ENCODE results near the gene NEU3.
"Not testable (repeated sequence)": the region's sequence is repeated elsewhere in the genome, so short reads cannot be mapped to it uniquely, and the experiment has no call there.

NEU3 gene

GRCh38 chr11:74981888-74982287, 6.8 kb upstream of the NEU3 start:
- DNase-seq (ENCODE audit: low read depth in 1 of 2, low spot score in 1 of 2): no peak

- no peak for DNase-seq (ENCODE audit: low read depth in 1 of 2, low spot score in 1 of 2)
Observed at GRCh38 chr11:74984070-74984469, 4.7 kb upstream of the NEU3 start.

DNA sequence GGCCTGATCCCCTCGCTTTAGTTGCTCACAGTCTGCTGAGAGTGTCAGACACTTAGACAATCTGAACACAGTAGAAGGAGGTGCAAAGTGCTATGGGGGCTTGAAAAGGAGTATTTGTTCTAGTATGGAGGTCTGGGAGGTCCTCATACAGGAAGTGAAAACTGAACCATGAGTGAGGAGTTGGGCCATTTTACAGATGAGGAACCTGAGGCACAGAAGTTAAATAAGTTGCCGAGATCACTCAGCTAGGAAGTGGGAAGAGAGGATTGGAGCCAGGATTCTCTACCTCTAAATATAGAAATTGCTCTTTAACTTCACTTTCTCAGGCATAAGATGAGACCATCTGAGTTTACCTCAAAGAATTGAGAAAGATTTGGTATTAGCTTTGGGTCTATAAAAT, 4.0 kb upstream of the NEU3 start:
- DNase-seq (ENCODE audit: low read depth in 1 of 2, low spot score in 1 of 2): no peak

GRCh38 chr11:74989260-74989638, 516 bp downstream of the NEU3 start:
- no peak for DNase-seq (ENCODE audit: low read depth in 1 of 2, low spot score in 1 of 2)

DNA sequence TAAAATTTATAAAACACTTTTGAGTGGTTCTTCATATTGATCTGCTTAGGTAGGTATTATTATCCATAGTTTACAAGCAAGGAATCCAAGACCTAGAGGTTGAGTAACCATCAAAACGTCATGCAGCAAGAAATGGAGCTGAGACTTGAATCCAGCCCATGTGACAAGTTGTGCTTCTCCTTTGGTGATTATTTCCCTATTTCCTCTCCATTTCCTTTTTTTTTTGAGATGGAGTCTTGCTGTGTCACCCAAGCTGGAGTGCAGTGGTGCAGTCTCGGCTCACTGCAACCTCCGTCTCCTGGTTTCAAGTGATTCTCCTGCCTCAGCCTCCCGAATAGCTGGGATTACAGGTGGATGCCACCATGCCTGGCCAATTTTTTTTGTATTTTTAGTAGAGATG, 1.4 kb downstream of the NEU3 start:
- DNase-seq (ENCODE audit: low read depth in 1 of 2, low spot score in 1 of 2): not testable (repeated sequence)

- no peak for DNase-seq (ENCODE audit: low read depth in 1 of 2, low spot score in 1 of 2)
Observed at GRCh38 chr11:74990941-74991340, 2.2 kb downstream of the NEU3 start.

GRCh38 chr11:74992852-74993251, 4.1 kb downstream of the NEU3 start:
- DNase-seq (ENCODE audit: low read depth in 1 of 2, low spot score in 1 of 2): no peak

- no peak for DNase-seq (ENCODE audit: low read depth in 1 of 2, low spot score in 1 of 2)
Observed at GRCh38 chr11:75000975-75001354, 12.2 kb downstream of the NEU3 start.

DNA sequence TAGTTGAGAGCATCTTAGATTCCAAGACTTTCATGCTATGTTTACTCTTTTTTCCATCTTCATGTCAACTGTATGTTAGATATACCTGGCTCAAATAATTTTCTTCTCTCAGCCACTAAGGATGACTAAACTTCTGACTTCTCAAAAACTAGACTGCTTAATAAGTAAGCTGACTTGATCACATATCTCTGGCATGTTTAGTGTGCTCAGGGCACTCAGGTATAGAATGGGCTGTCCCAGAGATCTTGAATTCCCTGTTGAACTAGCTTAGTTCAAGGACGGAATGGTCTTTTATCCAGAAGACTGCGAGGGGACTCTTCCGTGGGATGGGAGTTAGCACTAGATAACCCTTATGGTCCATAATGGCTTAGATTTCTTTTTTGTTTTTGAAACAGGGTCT, 13.0 kb downstream of the NEU3 start:
- no peak for DNase-seq (ENCODE audit: low read depth in 1 of 2, low spot score in 1 of 2)

DNA sequence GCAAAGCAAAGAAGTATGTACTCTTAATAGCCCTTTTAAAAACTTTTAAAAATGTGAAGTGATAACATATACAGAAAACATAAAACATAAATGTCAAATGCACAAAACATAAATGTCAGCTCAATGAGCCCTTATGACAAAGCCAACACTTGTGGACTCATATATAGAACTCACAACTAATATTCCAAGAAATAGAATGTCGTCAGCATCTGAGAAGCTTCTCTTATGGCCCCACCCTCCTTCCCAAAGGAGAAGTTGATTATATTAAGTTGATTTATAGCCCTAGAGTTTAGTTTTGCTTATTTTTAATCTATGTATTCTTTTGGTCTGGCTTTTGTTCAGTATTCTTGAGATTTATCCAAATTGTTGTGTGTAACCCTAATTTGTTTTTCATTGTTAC, 13.8 kb downstream of the NEU3 start:
- DNase-seq (ENCODE audit: low read depth in 1 of 2, low spot score in 1 of 2): no peak

DNA sequence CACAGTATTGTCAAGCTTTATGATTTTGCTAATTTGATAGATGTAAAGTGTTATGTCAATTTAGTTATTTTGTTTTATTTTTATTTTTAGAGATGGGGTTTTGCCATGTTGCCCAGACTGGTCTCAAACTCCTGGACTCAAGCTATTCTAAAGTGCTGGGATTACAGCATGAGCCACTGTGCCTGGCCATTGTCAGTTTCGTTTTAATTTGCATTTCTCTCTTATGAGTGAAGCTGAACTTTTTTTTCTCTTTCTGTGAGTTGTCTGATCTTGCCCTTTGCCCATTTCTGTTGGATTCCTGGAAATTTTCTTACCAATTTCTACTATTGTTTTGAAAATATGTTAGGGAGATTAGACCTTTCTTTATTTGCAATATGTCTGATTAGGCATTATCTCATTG, 15.5 kb downstream of the NEU3 start:
- no peak for DNase-seq (ENCODE audit: low read depth in 1 of 2, low spot score in 1 of 2)

DNA sequence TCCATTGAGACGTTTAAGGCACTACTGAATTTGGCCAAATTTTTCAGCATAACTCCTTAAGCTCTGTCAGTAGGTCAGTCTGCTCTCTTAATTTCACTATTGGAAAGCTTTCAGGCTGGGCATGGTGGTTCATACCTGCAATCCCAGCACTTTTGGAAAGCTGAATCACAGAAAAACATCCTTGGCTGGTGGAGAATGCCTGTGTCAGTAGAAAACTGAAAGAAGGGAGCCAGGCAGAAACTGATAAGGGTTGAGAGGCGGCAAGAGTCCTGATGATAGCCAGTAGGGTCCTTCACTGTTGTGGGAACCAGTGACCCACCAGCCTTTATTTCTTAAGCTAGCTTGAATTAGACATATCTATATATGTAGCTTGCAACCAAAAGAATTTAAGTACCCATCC, 22.6 kb downstream of the NEU3 start:
- no peak for DNase-seq (ENCODE audit: low read depth in 1 of 2, low spot score in 1 of 2)

DNA sequence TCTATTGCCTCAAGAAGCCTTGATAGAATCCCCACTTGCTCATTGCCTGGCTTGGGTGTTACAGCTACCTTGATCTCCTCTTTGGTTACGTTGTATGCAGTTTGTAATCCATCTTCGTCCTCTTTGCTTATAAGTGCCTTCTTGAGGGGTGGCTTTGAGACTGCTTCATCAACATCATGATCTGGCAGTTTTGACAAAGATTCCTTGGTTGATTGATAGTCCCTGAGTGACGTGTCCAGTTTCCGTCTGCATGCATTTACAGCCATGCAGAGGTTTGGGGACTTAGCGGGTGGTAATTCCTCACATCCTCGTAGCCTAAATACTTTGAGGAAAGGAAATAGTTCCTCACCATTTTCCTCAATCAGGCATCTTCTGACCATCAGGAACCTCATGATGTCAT, 23.1 kb downstream of the NEU3 start:
- no peak for DNase-seq (ENCODE audit: low read depth in 1 of 2, low spot score in 1 of 2)

DNA sequence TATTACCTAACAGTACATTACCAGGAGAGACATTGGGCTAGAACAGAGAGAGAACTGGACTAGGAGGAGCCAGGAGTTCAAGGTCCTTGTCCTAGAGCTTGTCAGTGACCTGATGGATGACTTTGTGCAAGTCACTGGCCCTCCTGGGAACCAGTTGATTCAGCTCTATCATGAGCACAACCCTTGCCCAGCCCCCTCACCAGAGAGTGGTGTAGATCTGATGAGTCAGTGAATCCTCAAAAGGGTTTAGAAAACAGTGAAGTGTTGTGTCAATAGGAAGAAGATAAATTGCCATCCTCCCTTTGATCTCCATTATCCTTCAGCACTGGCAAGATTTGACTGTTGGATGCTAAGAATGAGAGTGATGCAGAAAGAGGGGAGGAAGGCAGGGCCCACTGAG, 24.3 kb downstream of the NEU3 start:
- DNase-seq (ENCODE audit: low read depth in 1 of 2, low spot score in 1 of 2): no peak

DNA sequence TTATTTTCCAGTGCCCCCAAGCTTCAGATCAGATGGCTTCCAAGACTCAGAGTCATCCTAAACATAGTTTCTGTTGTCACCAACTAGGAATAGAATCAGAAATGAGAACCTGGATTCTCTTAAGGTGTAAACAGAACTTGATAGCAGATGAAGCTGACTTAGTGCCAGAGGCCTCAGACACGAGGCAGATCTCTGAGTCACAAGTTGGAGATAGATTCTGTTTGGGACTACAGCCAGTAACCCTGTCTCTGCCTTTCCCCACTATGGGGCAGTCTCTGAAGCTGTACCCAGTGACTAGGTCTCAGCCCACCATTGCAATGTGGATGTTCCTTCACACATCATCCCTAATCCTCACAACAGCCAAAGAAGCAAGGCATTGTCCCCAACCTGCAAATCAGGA, 25.4 kb downstream of the NEU3 start:
- no peak for DNase-seq (ENCODE audit: low read depth in 1 of 2, low spot score in 1 of 2)

DNA sequence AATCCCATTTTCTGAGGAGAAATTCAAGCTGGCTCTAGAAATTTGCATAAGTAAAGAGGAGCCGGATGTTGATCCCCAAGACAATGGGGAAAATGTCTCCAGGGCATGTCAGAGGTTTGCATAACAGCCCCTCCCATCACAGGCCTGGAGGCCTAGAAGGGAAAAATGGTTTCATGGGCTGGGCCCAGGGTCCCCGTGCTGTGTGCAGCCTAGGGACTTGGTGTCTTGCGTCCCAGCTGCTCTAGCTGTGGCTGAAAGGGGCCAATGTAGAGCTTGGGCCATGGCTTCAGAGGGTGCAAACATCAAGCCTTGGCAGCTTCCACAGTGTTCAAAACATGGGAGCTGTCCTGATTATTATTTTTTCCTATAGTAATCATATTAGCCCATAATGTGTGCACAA, 30.5 kb downstream of the NEU3 start:
- not testable (repeated sequence) for DNase-seq (ENCODE audit: low read depth in 1 of 2, low spot score in 1 of 2)

DNA sequence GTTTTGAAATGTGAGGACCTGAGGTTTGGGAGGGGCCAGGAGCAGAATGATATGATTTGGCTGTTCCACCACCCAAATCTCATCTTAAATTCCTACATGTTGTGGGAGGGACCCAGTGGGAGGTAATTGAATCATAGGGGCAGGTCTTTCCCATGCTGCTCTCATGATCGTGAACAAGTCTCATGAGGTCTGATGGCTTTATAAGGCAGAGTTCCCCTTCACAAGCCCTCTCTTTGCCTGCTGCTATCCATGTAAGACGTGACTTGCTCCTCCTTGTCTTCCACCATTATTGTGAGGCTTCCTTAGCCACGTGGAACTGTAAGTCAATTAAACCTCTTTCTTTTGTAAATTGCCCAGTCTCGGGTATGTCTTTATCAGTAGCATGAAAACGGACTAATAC, 31.6 kb downstream of the NEU3 start:
- not testable (repeated sequence) for DNase-seq (ENCODE audit: low read depth in 1 of 2, low spot score in 1 of 2)

DNA sequence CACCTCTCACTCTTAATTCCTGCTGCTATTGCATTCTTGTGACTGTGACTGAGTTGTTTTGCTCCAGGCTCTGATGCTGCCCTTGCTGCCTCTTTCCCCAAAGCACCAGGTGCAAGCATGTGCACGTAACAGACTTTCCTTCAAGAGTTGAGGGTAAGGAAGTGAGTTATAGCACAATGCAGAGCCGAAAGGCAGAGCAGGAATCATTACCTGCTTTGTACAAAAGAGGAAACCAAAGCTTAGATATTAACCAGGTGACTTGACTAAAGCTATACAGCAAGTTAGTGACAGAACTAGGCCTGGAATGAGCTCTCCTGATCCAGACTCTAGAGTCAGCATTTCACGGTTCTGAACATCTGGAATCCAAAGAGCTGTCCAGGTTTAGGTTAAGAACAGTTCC, 33.6 kb downstream of the NEU3 start:
- no peak for DNase-seq (ENCODE audit: low read depth in 1 of 2, low spot score in 1 of 2)

DNA sequence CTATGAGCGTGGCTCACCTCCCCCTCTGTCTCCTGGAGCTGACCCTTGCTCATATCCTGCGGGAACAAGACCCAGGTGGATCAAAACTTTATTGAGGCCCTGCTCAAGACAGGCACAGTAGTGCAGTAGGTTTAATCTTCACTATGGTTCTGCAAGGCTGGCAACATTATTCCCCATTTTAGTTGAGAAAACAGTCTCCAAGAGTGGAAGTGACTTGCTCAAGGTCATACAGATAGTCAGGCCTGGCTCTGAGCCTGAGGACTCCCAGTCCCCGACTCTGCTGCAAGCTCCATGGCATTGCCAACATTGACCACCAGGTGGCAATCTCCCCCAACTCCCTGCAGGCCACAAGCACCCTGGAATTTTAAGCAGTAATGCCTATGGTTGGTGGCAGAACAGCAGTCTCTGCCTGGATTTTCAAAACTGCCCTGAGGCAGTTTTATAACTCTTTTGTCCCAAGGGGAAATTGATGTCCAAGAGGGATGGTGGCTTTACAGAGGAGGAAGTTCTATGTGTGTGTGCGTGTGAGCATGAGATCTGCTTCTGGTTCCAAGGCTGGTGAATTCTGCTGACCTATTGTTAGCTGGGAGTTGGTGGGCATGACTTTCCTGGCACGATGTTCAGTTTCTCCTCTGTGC, 34.1 kb downstream of the NEU3 start:
- peak; percentile 52 to 58 for DNase-seq (ENCODE audit: low read depth in 1 of 2, low spot score in 1 of 2)

DNA sequence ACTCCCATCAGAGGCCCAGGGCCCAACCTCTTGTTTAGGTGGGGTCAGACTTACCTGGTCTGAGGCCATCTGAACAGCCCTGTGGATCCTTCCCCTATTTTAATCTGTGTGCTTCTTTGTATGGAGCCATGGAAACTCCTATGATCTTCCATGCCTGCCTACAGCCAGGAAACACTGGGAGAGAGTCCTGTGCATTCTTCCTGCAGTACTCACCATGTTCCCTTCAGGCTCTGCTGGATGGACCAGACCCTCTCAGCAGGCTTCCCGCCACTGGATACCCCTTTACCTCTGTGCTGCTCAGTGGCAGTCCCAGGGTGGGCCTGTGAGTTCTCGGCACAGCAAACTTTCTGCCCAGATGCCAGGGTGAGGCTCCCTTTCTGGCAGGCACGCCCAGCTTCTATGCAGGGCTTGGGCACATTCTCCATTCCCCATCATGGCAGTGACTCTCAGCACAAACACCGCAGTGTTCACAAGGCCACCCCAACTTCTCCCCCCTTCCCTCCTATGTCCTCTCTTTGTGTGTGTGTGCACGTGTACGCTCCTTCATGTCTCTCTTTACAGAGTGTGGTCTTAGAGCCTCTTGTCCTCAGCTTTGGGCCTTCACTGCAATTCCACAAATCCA, 34.8 kb downstream of the NEU3 start:
- no peak for DNase-seq (ENCODE audit: low read depth in 1 of 2, low spot score in 1 of 2)

- no peak for DNase-seq (ENCODE audit: low read depth in 1 of 2, low spot score in 1 of 2)
Observed at GRCh38 chr11:75024068-75024449, 35.3 kb downstream of the NEU3 start.

DNA sequence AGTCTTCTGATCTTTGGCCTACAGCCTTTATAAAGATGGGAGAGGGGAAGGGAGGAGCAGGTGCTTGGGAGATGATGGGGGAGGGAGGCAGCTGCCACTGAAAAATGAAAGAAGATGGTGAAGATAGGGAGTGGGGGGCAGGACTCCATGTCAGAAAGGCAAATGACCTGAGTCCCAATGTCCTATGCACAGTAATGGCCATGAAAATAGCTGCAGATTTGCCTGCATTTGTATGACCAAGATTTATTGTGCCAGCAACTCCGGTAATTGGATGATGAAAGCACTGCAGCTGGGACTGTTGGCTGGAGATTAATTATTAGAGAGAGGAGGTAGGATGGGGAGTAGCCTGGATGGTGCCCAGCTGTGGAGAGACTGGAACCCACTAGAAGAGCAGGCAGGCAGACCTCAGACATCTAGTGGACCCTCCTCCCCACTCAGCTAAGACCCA, 36.1 kb downstream of the NEU3 start:
- no peak for DNase-seq (ENCODE audit: low read depth in 1 of 2, low spot score in 1 of 2)

- no peak for DNase-seq (ENCODE audit: low read depth in 1 of 2, low spot score in 1 of 2)
Observed at GRCh38 chr11:75025561-75025960, 36.8 kb downstream of the NEU3 start.
